ENCODE data around the gene MRPL2. TPM values are rescaled to one million over a fixed set of nuclear protein-coding genes. Genes with fewer than 3 reads are reported as not detected.

The MRPL2 gene
- total and polyA plus RNA-seq, 2 of the 8 experiments (the other 6 are each of a cell fraction or from before 2014, with no cell fraction given), result 58.7 to 99.9 TPM

GRCh38 chr6:43037706-43038105 is 21.5 kb downstream of the MRPL2 start:
- Histone ChIP-seq H4K91ac (replicated peaks; ENCODE audit: insufficient read length, low read length) (no peak overlapping the region), H2BK5ac (ENCODE audit: low read depth, low read length) (no peak overlapping the region), H3K23ac (ENCODE audit: insufficient read length) (no peak overlapping the region), H3K4me2 (ENCODE audit: insufficient read depth in 1 of 2, low read depth in 2 of 2, low read length in 2 of 2) (no peak overlapping the region), H3K18ac (ENCODE audit: extremely low read depth, low read length) (no peak overlapping the region), H3K9ac (replicated peaks in 1 of 4; ENCODE audit: extremely low read depth in 1 of 4, low read depth in 3 of 4, low read length in 3 of 4) (no peak overlapping the region), H3K79me2 (ENCODE audit: control insufficient read depth in 1 of 2, insufficient read depth in 2 of 2, low read length in 2 of 2) (no peaks in the 10 kb centered on the region), H3K9me3 (ENCODE audit: insufficient read depth in 2 of 2, low read depth in 1 of 2, low read length in 1 of 2) (no peaks in the 10 kb centered on the region), H3K14ac (ENCODE audit: insufficient read length) (no peak overlapping the region), H4K5ac (ENCODE audit: insufficient read length, low read depth, low read length) (no peak overlapping the region), H3K4me3 (ENCODE audit: extremely low read depth in 1 of 4, insufficient read depth in 2 of 4, low read depth in 3 of 4, low read length in 4 of 4) (no peak overlapping the region), H2BK12ac (ENCODE audit: low read depth, low read length) (no peak overlapping the region), H2AK5ac (ENCODE audit: low read depth, low read length) (no peak overlapping the region), H4K8ac (ENCODE audit: extremely low read depth, insufficient read depth, low read length) (no peak overlapping the region; the same call in 1 of the 2 replicates), H2BK20ac (ENCODE audit: low read length) (no peak overlapping the region), H2BK15ac (ENCODE audit: low read length) (no peak overlapping the region), H2BK120ac (replicated peaks; ENCODE audit: low read depth, low read length) (no peak overlapping the region), H3K27me3 (replicated peaks in 1 of 4; ENCODE audit: control insufficient read depth in 3 of 4, extremely low read depth in 1 of 4, insufficient read depth in 3 of 4, low read length in 3 of 4) (no peaks in the 10 kb centered on the region), H3K56ac (replicated peaks; ENCODE audit: insufficient read length, low read depth, low read length) (no peak overlapping the region), H3K36me3 (ENCODE audit: control insufficient read depth in 2 of 4, insufficient read depth in 4 of 4, low read length in 3 of 4) (peaks cover 2 to 24% (median 13%) of the 10 kb centered on the region in 4 experiments; a peak in 4 of 8 replicates), H2AFZ (ENCODE audit: low read length) (no peak overlapping the region), H3K27ac (ENCODE audit: low read depth, low read length) (no peak overlapping the region), H3K4ac (replicated peaks; ENCODE audit: insufficient read length, low read depth, low read length) (no peak overlapping the region), H3K4me1 (replicated peaks in 1 of 4; ENCODE audit: control insufficient read depth in 3 of 4, insufficient read depth in 4 of 4, low read length in 3 of 4) (no peaks in the 10 kb centered on the region), H3K23me2 (ENCODE audit: low read depth, low read length) (peaks cover 2% of the 10 kb centered on the region; the same call in 1 of the 2 replicates), H3K79me1 (ENCODE audit: low read depth, low read length) (no peaks in the 10 kb centered on the region), H4K20me1 (replicated peaks in 1 of 2; ENCODE audit: control insufficient read depth in 1 of 2, insufficient read depth in 2 of 2, low read length in 2 of 2) (peaks cover 2 to 18% of the 10 kb centered on the region in 2 experiments)
- ChIA-PET CTCF (ENCODE audit: partially characterized antibody) (interaction anchor here (0.7 to 1.5 kb wide), 5 partner anchors 12 to 106 kb away, joined by 3 to 4 read pairs (median 4); partner anchors contain the start of gene RRP36), POLR2A (ENCODE audit: partially characterized antibody) (interaction anchor here (0.6 to 29.7 kb wide), 5 partner anchors 11 to 357 kb away, joined by 3 to 584 read pairs (median 3); partner anchors contain the start of genes CUL7, KLHDC3, MEA1 and RRP36)
- 97% methylated on average over 9 of the region's 9 CpGs; no CpG with 5 or more reads in 1 of the 2 experiments for WGBS, 2 experiments (ENCODE audit: extremely low coverage in 1 of 2, insufficient coverage in 1 of 2, insufficient read length in 1 of 2, insufficient replicate concordance in 2 of 2, low coverage in 1 of 2, low lambda C conversion rate in 2 of 2, missing lambda C conversion rate in 1 of 2)
- FAIRE-seq (no peak), DNase-seq (ENCODE audit: low read depth in 1 of 2, low spot score in 2 of 2) (no peak)
- no peak for TF ChIP-seq SAP30 (IDR thresholded peaks at IDR 0.05; ENCODE audit: insufficient read depth, insufficient replicate concordance, low read length)
- TF ChIP-seq RNF2 (IDR thresholded peaks at IDR 0.05; ENCODE audit: borderline replicate concordance, low read depth, low read length, missing control alignments, poor library complexity, severe bottlenecking), result no peak
- TF ChIP-seq BACH1 (IDR thresholded peaks at IDR 0.05; ENCODE audit: low read length), result no peak
- no peak for TF ChIP-seq MAX (IDR thresholded peaks at IDR 0.05)
- no peak for TF ChIP-seq YY1 (IDR thresholded peaks at IDR 0.05; ENCODE audit: low read depth, low read length)
- no peak for TF ChIP-seq ASH2L (IDR thresholded peaks at IDR 0.05; ENCODE audit: low read length)
- TF ChIP-seq TCF12 (IDR thresholded peaks at IDR 0.05; ENCODE audit: low read depth, low read length), result no peak
- no peak for TF ChIP-seq GABPA (IDR thresholded peaks at IDR 0.05; ENCODE audit: borderline replicate concordance, insufficient read depth, low read length)
- TF ChIP-seq POLR2AphosphoS5 (IDR thresholded peaks at IDR 0.05; ENCODE audit: low read depth, low read length), result no peak
- TF ChIP-seq CHD2 (IDR thresholded peaks at IDR 0.05; ENCODE audit: low read length), result no peak
- no peak for TF ChIP-seq RFX5 (IDR thresholded peaks at IDR 0.05; ENCODE audit: borderline replicate concordance, low read depth, low read length)
- no peak for TF ChIP-seq SIN3A (conservative IDR thresholded peaks at IDR 0.05 in 1 of 2, IDR thresholded peaks at IDR 0.05 in 1 of 2; ENCODE audit: low read depth in 1 of 2, low read length in 2 of 2)
- no peak for TF ChIP-seq CHD1 (IDR thresholded peaks at IDR 0.05; ENCODE audit: low read depth, low read length)
- no peak for TF ChIP-seq CEBPB (IDR thresholded peaks at IDR 0.05; ENCODE audit: low read depth, low read length)
